ENCODE measurements around the gene GSTA1. TPM values are rescaled to one million over a fixed set of nuclear protein-coding genes. Genes with fewer than 3 reads are reported as not detected.
"Not testable (repeated sequence)": the region's sequence is repeated elsewhere in the genome, so short reads cannot be mapped to it uniquely, and the experiment has no call there.

The GSTA1 gene
- polyA plus RNA-seq, 3 donors = not detected

DNA sequence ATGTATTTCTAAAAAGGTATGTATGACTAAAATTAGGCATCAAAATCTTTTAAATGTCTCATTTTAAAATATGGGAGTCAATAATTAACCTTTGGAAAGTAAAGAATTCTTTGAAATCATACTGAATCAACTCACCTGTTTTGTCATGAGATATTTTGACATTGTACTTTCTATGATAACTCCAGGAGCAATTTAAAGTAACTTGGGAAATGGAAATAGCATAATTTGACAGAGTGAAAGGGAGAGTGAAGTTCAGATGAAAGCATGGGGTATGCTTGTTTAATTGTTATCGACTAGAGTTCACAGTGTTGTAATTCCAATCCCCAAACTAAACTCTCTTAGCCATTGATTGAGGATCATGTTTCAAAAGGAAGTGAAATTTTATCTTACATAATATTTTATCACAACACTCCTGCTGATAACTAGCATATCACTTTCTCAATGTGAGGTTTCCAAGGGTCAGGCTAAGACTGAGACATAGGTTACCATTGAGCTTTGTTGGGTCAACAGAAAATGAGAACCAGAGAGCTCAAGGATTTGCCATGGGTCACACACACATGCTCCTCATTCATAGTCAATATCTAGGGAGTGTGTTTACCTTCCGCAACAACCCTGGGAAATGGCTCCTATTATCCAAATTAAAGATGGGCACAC lies 2.3 kb downstream of the GSTA1 start:
- TF ChIP-seq, protein P1, sequence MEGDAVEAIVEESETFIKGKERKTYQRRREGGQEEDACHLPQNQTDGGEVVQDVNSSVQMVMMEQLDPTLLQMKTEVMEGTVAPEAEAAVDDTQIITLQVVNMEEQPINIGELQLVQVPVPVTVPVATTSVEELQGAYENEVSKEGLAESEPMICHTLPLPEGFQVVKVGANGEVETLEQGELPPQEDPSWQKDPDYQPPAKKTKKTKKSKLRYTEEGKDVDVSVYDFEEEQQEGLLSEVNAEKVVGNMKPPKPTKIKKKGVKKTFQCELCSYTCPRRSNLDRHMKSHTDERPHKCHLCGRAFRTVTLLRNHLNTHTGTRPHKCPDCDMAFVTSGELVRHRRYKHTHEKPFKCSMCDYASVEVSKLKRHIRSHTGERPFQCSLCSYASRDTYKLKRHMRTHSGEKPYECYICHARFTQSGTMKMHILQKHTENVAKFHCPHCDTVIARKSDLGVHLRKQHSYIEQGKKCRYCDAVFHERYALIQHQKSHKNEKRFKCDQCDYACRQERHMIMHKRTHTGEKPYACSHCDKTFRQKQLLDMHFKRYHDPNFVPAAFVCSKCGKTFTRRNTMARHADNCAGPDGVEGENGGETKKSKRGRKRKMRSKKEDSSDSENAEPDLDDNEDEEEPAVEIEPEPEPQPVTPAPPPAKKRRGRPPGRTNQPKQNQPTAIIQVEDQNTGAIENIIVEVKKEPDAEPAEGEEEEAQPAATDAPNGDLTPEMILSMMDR (IDR thresholded peaks at IDR 0.05) = no peak
- H3K4me1 Mint-ChIP-seq = no peaks in the 10 kb centered on the region
- no peak for DNase-seq
- H3K36me3 ChIP-seq (replicated peaks in 1 of 2; ENCODE audit: control insufficient read depth in 1 of 2, insufficient read depth in 2 of 2, low read length in 2 of 2) = no peaks in the 10 kb centered on the region
- no peaks in the 10 kb centered on the region for H3K9me3 ChIP-seq (replicated peaks in 1 of 2; ENCODE audit: control insufficient read depth in 1 of 2, insufficient read depth in 1 of 2, low read length in 2 of 2)
- H3K27me3 ChIP-seq (ENCODE audit: control insufficient read depth in 2 of 2, insufficient read depth in 2 of 2, low read length in 2 of 2) = no peaks in the 10 kb centered on the region
- H3K4me1 ChIP-seq (ENCODE audit: control insufficient read depth in 1 of 2, insufficient read depth in 2 of 2, low read length in 2 of 2) = no peaks in the 10 kb centered on the region
- H3K79me2 ChIP-seq (ENCODE audit: insufficient read depth, low read length) = no peaks in the 10 kb centered on the region
- no peak overlapping the region for H3K4me3 Mint-ChIP-seq
- H3K4me2 ChIP-seq (replicated peaks; ENCODE audit: extremely low read depth, low read length, poor library complexity, severe bottlenecking) = no peak overlapping the region
- H3K27ac Mint-ChIP-seq = no peak overlapping the region
- intact Hi-C loops (cut with micrococcal nuclease) = no loop called here
- peaks cover 0 to 3% (median 0%) of the 10 kb centered on the region in 7 donors for H3K9me3 Mint-ChIP-seq
- peaks cover 0 to 8% (median 4%) of the 10 kb centered on the region in 3 donors for H3K27me3 Mint-ChIP-seq (ENCODE audit: low read depth in 3 of 3)
- H3K36me3 Mint-ChIP-seq = no peaks in the 10 kb centered on the region
- H3K27ac ChIP-seq (ENCODE audit: low read depth in 1 of 2, low read length in 2 of 2) = no peak overlapping the region
- H4K20me1 ChIP-seq (ENCODE audit: insufficient read depth, low read length) = no peaks in the 10 kb centered on the region
- no peak overlapping the region for H2AFZ ChIP-seq (ENCODE audit: insufficient read depth, low read depth, low read length, poor library complexity, severe bottlenecking)
- no peak overlapping the region for H3K4me3 ChIP-seq (replicated peaks in 1 of 3; ENCODE audit: low read depth in 2 of 3, low read length in 3 of 3)
- H3K9ac ChIP-seq (ENCODE audit: insufficient read depth, low read length, poor library complexity, severe bottlenecking) = no peak overlapping the region
- no CpG with 5 or more reads among the region's 2 CpGs for WGBS (ENCODE audit: insufficient coverage)

DNA sequence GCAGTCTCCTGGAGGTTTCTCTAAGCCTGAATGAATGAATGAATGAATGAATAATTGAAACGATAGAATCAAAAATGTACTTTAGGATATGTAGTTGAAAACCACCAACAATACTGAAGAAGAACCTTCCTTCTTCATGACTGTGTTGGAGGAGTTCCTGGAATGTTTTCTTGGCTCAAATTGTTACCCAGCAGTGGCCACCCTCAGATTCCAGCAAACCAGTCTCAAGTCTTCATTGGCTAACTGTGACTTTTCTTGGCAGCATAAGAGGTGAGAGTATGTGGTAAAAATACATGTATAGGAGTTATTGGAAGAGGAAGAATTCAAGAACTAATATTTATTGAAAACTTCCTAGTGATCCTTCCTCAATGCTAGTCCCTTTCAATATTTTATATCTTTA lies 4.3 kb downstream of the GSTA1 start:
- intact Hi-C loops (cut with micrococcal nuclease); H3K4me1 Mint-ChIP-seq; H2AFZ ChIP-seq (ENCODE audit: insufficient read depth, low read depth, low read length, poor library complexity, severe bottlenecking); H3K27ac Mint-ChIP-seq; H3K36me3 ChIP-seq (replicated peaks in 1 of 2; ENCODE audit: control insufficient read depth in 1 of 2, insufficient read depth in 2 of 2, low read length in 2 of 2); H3K27me3 ChIP-seq (ENCODE audit: control insufficient read depth in 2 of 2, insufficient read depth in 2 of 2, low read length in 2 of 2); H3K27me3 Mint-ChIP-seq (ENCODE audit: low read depth in 3 of 3); H3K36me3 Mint-ChIP-seq; H3K4me3 ChIP-seq (replicated peaks in 1 of 3; ENCODE audit: low read depth in 2 of 3, low read length in 3 of 3); H3K9ac ChIP-seq (ENCODE audit: insufficient read depth, low read length, poor library complexity, severe bottlenecking); H3K4me2 ChIP-seq (replicated peaks; ENCODE audit: extremely low read depth, low read length, poor library complexity, severe bottlenecking); H3K27ac ChIP-seq (ENCODE audit: low read depth in 1 of 2, low read length in 2 of 2); H3K4me1 ChIP-seq (ENCODE audit: control insufficient read depth in 1 of 2, insufficient read depth in 2 of 2, low read length in 2 of 2); H3K4me3 Mint-ChIP-seq; H3K9me3 Mint-ChIP-seq; DNase-seq; H4K20me1 ChIP-seq (ENCODE audit: insufficient read depth, low read length); H3K9me3 ChIP-seq (replicated peaks in 1 of 2; ENCODE audit: control insufficient read depth in 1 of 2, insufficient read depth in 1 of 2, low read length in 2 of 2); H3K79me2 ChIP-seq (ENCODE audit: insufficient read depth, low read length): not testable (repeated sequence)
- WGBS (ENCODE audit: insufficient coverage) = no CpG with 5 or more reads among the region's 1 CpG

DNA sequence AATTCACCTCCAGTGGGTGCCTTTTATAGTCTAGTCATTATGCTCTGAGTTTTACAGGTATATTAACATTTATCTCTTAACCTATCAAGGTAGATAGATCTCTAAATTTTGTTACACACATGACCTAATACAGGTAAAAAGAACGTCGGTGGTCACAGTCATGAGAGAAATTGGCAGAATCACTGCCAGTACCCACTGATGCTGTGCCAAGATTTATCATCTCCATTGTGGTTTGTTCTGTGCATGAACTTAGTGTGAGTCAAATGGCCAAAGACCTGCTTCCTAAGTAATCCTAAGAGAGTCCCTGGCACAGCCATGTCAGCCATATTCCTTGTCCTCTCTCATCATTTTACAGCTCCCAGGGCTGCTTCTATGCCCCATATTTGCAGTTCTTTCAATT lies 9.2 kb downstream of the GSTA1 start:
- H3K4me2 ChIP-seq (replicated peaks; ENCODE audit: extremely low read depth, low read length, poor library complexity, severe bottlenecking); H3K27me3 Mint-ChIP-seq (ENCODE audit: low read depth in 3 of 3); H3K36me3 Mint-ChIP-seq; H3K9ac ChIP-seq (ENCODE audit: insufficient read depth, low read length, poor library complexity, severe bottlenecking); H3K27ac Mint-ChIP-seq; DNase-seq; H4K20me1 ChIP-seq (ENCODE audit: insufficient read depth, low read length); H3K27ac ChIP-seq (ENCODE audit: low read depth in 1 of 2, low read length in 2 of 2); H3K4me1 ChIP-seq (ENCODE audit: control insufficient read depth in 1 of 2, insufficient read depth in 2 of 2, low read length in 2 of 2); H3K27me3 ChIP-seq (ENCODE audit: control insufficient read depth in 2 of 2, insufficient read depth in 2 of 2, low read length in 2 of 2); H3K9me3 ChIP-seq (replicated peaks in 1 of 2; ENCODE audit: control insufficient read depth in 1 of 2, insufficient read depth in 1 of 2, low read length in 2 of 2); H3K36me3 ChIP-seq (replicated peaks in 1 of 2; ENCODE audit: control insufficient read depth in 1 of 2, insufficient read depth in 2 of 2, low read length in 2 of 2); intact Hi-C loops (cut with micrococcal nuclease); H3K4me3 ChIP-seq (replicated peaks in 1 of 3; ENCODE audit: low read depth in 2 of 3, low read length in 3 of 3); H3K79me2 ChIP-seq (ENCODE audit: insufficient read depth, low read length); H2AFZ ChIP-seq (ENCODE audit: insufficient read depth, low read depth, low read length, poor library complexity, severe bottlenecking); H3K4me3 Mint-ChIP-seq; H3K4me1 Mint-ChIP-seq: not testable (repeated sequence)
- no CpG with 5 or more reads among the region's 2 CpGs for WGBS (ENCODE audit: insufficient coverage)
- H3K9me3 Mint-ChIP-seq = peaks cover 4 to 15% (median 9%) of the 10 kb centered on the region in 7 donors
